ENCODE data around the gene SLC25A25. TPM values are rescaled to one million over a fixed set of nuclear protein-coding genes. Genes with fewer than 3 reads are reported as not detected.

The SLC25A25 gene
- total and polyA plus RNA-seq, 2 donors (not counting 3 experiments of a cell fraction or from before 2014, with no cell fraction given), result 18.1 to 20.2 TPM

- peaks cover 18% of the 10 kb centered on the region for H3K79me2 ChIP-seq (ENCODE audit: control insufficient read depth, insufficient read depth, low read length)
- peaks cover 4% of the 10 kb centered on the region for H3K4me1 ChIP-seq (ENCODE audit: control insufficient read depth, extremely low read depth, insufficient read depth, low read length)
- no peak overlapping the region for H3K27ac ChIP-seq (ENCODE audit: insufficient read depth, low read depth, low read length)
- H3K9ac ChIP-seq (replicated peaks; ENCODE audit: extremely low read depth, insufficient read depth, low read length), result no peak overlapping the region
- H4K20me1 ChIP-seq (replicated peaks; ENCODE audit: control insufficient read depth, extremely low read depth, insufficient read depth, low read length), result no peaks in the 10 kb centered on the region
- BruUV-seq (replicated peaks), result no TSS peak
- TF ChIP-seq FOS (IDR thresholded peaks at IDR 0.05; ENCODE audit: borderline replicate concordance, insufficient read depth, low read length) (no peak), EZH2 (IDR thresholded peaks at IDR 0.05; ENCODE audit: borderline replicate concordance, low read depth, low read length, severe bottlenecking) (no peak), GATA2 (IDR thresholded peaks at IDR 0.05; ENCODE audit: insufficient read depth, insufficient read length, low read depth, low read length) (no peak), JUN (IDR thresholded peaks at IDR 0.05; ENCODE audit: borderline replicate concordance, insufficient read depth, insufficient read length, low read depth) (no peak), MAX (IDR thresholded peaks at IDR 0.05; ENCODE audit: insufficient read depth, insufficient read length) (no peak), POLR2A (IDR thresholded peaks at IDR 0.05; ENCODE audit: low read depth, low read length) (no peak), POLR2AphosphoS5 (IDR thresholded peaks at IDR 0.05; ENCODE audit: insufficient read depth, low read depth, low read length) (no peak), MYC (IDR thresholded peaks at IDR 0.05; ENCODE audit: low read depth, low read length) (no peak), CTCF (IDR thresholded peaks at IDR 0.05; ENCODE audit: extremely low read depth in 1 of 2, insufficient read depth in 1 of 2, low read depth in 1 of 2, low read length in 2 of 2) (no peak)
- CTCF ChIA-PET, result interaction anchor here (1.0 to 4.0 kb wide), 6 partner anchors 9 to 30 kb away, joined by 3 to 25 read pairs (median 4); no protein-coding TSS in a partner anchor
- H3K36me3 ChIP-seq (ENCODE audit: control insufficient read depth in 2 of 2, extremely low read depth in 1 of 2, insufficient read depth in 2 of 2, low read length in 2 of 2), result no peaks in the 10 kb centered on the region
- no peak overlapping the region for H2AFZ ChIP-seq (ENCODE audit: low read depth, low read length)
- H3K4me2 ChIP-seq (ENCODE audit: insufficient read depth, low read length), result no peak overlapping the region
- no peaks in the 10 kb centered on the region for H3K27me3 ChIP-seq (ENCODE audit: control insufficient read depth in 2 of 2, insufficient read depth in 2 of 2, low read length in 2 of 2)
- no peak overlapping the region for H3K4me3 ChIP-seq (replicated peaks in 1 of 3; ENCODE audit: insufficient read depth in 1 of 3, low read depth in 1 of 3, low read length in 3 of 3)
- no peak for DNase-seq (ENCODE audit: low read depth, low spot score)
- no peak for FAIRE-seq
- intact Hi-C loops (cut with micrococcal nuclease) (no loop called here), dilution Hi-C loops (cut with MboI; ENCODE audit: extremely low pct_ligation_motif_present, low sequenced_read_pairs) (no loop called here)
- no peaks in the 10 kb centered on the region for H3K9me1 ChIP-seq (replicated peaks; ENCODE audit: control insufficient read depth, extremely low read depth, insufficient read depth, low read length)
- H3K9me3 ChIP-seq (replicated peaks; ENCODE audit: control insufficient read depth, insufficient read depth, low read length), result no peaks in the 10 kb centered on the region
- POLR2A ChIA-PET, result no interaction called here
Measured at GRCh38 chr9:128087262-128087661, 19.2 kb downstream of the SLC25A25 start.

All from endothelial cell of umbilical vein (primary cell).